DND-41 (cell line): ENCODE results near the gene TSPO.

Source experiments
- CTCF ChIP-seq: IDR thresholded peaks from 2 replicates; pipeline ENCODE4 v1.5.1; 2012; ENCODE audit warnings: borderline replicate concordance, low read length, moderate library complexity, mild to moderate bottlenecking; ENCODE audit not compliant: poor library complexity, severe bottlenecking; ENCODE audit errors: extremely low read depth
- EZH2 ChIP-seq: IDR thresholded peaks from 3 replicates; pipeline ENCODE4 v1.6.1; 2012; ENCODE audit warnings: borderline replicate concordance, low read depth, mild to moderate bottlenecking, moderate library complexity, low read length, inconsistent platforms; ENCODE audit not compliant: severe bottlenecking

- no peak for TF ChIP-seq CTCF
- no peak for TF ChIP-seq EZH2
These were observed 26.1 kb downstream of the TSPO start for GRCh38 chr22:43177479-43177878.
